K562 (cell line): ENCODE results near the gene RNF26. TPM values are rescaled to one million over a fixed set of nuclear protein-coding genes. Genes with fewer than 3 reads are reported as not detected.
A peak's percentile ranks its signal among the peaks of the same experiment; 100 is the strongest.

Experiments used
- ELF4 ChIP-seq: fragments of 450-650 bp; formaldehyde crosslinking; IDR thresholded peaks from 2 replicates; pipeline ENCODE4 v1.4.0; 2022; ENCODE audit warnings: missing genetic modification characterization
- HDAC1 ChIP-seq, 2 experiments: fragments of 450-650 bp; IDR thresholded peaks; 2 replicates each; pipeline ENCODE4 v1.6.1; 2016 to 2017; ENCODE audit warnings: inconsistent platforms in 1 of 2, mild to moderate bottlenecking in 1 of 2, moderate library complexity in 1 of 2
- MED1 ChIP-seq: sonication (generic); formaldehyde crosslinking; IDR thresholded peaks from 2 replicates; pipeline ENCODE4 v1.8.1; 2023; ENCODE audit warnings: missing genetic modification reagents, borderline replicate concordance
- MTA1 ChIP-seq: fragments of 450-650 bp; IDR thresholded peaks from 2 replicates; pipeline ENCODE4 v1.6.1; 2017; ENCODE audit warnings: borderline replicate concordance
- PHB2 ChIP-seq: fragments of 450-650 bp; IDR thresholded peaks from 2 replicates; pipeline ENCODE4 v1.6.1; 2017; ENCODE audit warnings: low read depth
- PHF21A ChIP-seq: fragments of 450-650 bp; IDR thresholded peaks from 2 replicates; pipeline ENCODE4 v1.6.1; 2017; ENCODE audit warnings: low read depth, borderline replicate concordance
- STAT6 ChIP-seq: sonication (generic); formaldehyde crosslinking; IDR thresholded peaks from 2 replicates; pipeline ENCODE4 v1.8.1; 2023; ENCODE audit warnings: mild to moderate bottlenecking, missing genetic modification reagents
- polyA plus RNA-seq, 8 experiments: library from polyadenylated mRNA; depleted of rRNA in 4 of 8; stranded (reverse) in 5 of 8; unstranded in 3 of 8; fragments of >200 nt; fragmentation: Nextera tagmentation in 2 of 8; fragmentation: Illumina TruSeq in 1 of 8; extraction: Ambion mirVana in 2 of 8; extraction: Trizol in 1 of 8; gene quantifications; 2 replicates each; pipeline versions ENCODE4 v1.2.1 to v1.2.3, GENCODE V29; 2011 to 2014; ENCODE audit warnings: inconsistent platforms in 1 of 8, missing spikeins in 1 of 8
- total RNA-seq, 7 experiments: library from RNA; depleted of rRNA in 6 of 7; stranded (reverse); fragments of >200 nt in 6 of 7; fragmentation: Illumina TruSeq in 2 of 7; extraction: Trizol in 2 of 7; gene quantifications; 2 replicates each; pipeline versions ENCODE4 v1.2.1 to v1.2.3, GENCODE V29; 2011 to 2021; ENCODE audit warnings: low replicate concordance in 1 of 7
- TF ChIP-seq, protein P1 (sequence below): conservative IDR thresholded peaks from 2 replicates; pipeline ENCODE4 v1.6.1; 2011; ENCODE audit warnings: low read depth, mild to moderate bottlenecking, low read length; ENCODE audit not compliant: control insufficient read depth
- TF ChIP-seq, protein P2 (sequence below): sonication (generic); formaldehyde crosslinking; IDR thresholded peaks from 2 replicates; pipeline ENCODE4 v1.8.1; 2023; ENCODE audit warnings: missing genetic modification reagents, mild to moderate bottlenecking, borderline replicate concordance
- TF ChIP-seq, protein P3 (sequence below): IDR thresholded peaks from 2 replicates; pipeline ENCODE4 v1.6.1; 2014; ENCODE audit warnings: antibody characterized with exemption

Gene RNF26
- total and polyA plus RNA-seq, 9 of the 15 experiments (the other 6 are each of a cell fraction or from before 2014, with no cell fraction given), result 5.3 to 53.6 (median 12.7) TPM

GRCh38 chr11:119319700-119320239 is 14.6 kb upstream of the RNF26 start (continued):
- TF ChIP-seq, protein P1, sequence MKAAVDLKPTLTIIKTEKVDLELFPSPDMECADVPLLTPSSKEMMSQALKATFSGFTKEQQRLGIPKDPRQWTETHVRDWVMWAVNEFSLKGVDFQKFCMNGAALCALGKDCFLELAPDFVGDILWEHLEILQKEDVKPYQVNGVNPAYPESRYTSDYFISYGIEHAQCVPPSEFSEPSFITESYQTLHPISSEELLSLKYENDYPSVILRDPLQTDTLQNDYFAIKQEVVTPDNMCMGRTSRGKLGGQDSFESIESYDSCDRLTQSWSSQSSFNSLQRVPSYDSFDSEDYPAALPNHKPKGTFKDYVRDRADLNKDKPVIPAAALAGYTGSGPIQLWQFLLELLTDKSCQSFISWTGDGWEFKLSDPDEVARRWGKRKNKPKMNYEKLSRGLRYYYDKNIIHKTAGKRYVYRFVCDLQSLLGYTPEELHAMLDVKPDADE, result peak; percentile 6; the same call in 1 of the 2 replicates
- TF ChIP-seq PHF21A, result peak; percentile 79
- TF ChIP-seq, protein P2, sequence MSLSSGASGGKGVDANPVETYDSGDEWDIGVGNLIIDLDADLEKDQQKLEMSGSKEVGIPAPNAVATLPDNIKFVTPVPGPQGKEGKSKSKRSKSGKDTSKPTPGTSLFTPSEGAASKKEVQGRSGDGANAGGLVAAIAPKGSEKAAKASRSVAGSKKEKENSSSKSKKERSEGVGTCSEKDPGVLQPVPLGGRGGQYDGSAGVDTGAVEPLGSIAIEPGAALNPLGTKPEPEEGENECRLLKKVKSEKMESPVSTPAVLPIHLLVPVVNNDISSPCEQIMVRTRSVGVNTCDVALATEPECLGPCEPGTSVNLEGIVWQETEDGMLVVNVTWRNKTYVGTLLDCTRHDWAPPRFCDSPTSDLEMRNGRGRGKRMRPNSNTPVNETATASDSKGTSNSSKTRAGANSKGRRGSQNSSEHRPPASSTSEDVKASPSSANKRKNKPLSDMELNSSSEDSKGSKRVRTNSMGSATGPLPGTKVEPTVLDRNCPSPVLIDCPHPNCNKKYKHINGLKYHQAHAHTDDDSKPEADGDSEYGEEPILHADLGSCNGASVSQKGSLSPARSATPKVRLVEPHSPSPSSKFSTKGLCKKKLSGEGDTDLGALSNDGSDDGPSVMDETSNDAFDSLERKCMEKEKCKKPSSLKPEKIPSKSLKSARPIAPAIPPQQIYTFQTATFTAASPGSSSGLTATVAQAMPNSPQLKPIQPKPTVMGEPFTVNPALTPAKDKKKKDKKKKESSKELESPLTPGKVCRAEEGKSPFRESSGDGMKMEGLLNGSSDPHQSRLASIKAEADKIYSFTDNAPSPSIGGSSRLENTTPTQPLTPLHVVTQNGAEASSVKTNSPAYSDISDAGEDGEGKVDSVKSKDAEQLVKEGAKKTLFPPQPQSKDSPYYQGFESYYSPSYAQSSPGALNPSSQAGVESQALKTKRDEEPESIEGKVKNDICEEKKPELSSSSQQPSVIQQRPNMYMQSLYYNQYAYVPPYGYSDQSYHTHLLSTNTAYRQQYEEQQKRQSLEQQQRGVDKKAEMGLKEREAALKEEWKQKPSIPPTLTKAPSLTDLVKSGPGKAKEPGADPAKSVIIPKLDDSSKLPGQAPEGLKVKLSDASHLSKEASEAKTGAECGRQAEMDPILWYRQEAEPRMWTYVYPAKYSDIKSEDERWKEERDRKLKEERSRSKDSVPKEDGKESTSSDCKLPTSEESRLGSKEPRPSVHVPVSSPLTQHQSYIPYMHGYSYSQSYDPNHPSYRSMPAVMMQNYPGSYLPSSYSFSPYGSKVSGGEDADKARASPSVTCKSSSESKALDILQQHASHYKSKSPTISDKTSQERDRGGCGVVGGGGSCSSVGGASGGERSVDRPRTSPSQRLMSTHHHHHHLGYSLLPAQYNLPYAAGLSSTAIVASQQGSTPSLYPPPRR, result no peak
- peak in 1 of 2 experiments; percentile 58; a peak in 1 of 4 replicates for TF ChIP-seq HDAC1 (IDR thresholded peaks at IDR 0.05)
- TF ChIP-seq MED1 (CRISPR knock-in tag), result no peak
- TF ChIP-seq STAT6 (CRISPR knock-in tag), result no peak
- peak; percentile 31; the same call in 1 of the 2 replicates for TF ChIP-seq PHB2
- TF ChIP-seq, protein P3, sequence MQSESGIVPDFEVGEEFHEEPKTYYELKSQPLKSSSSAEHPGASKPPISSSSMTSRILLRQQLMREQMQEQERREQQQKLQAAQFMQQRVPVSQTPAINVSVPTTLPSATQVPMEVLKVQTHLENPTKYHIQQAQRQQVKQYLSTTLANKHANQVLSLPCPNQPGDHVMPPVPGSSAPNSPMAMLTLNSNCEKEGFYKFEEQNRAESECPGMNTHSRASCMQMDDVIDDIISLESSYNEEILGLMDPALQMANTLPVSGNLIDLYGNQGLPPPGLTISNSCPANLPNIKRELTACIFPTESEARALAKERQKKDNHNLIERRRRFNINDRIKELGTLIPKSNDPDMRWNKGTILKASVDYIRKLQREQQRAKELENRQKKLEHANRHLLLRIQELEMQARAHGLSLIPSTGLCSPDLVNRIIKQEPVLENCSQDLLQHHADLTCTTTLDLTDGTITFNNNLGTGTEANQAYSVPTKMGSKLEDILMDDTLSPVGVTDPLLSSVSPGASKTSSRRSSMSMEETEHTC, result no peak
- TF ChIP-seq MTA1, result peak; percentile 31; the same call in 1 of the 2 replicates
- TF ChIP-seq ELF4, result no peak
